GM18868 (cell line): ENCODE data around the gene SRSF9.

ENCODE experiments used
- ATAC-seq: cut with Tn5 transposase; IDR thresholded peaks from one replicate; pipeline ENCODE4 v1.9.1; 2021; ENCODE audit warnings: mild to moderate bottlenecking, moderate library complexity; ENCODE audit not compliant: unreplicated experiment

SRSF9 gene

GRCh38 chr12:120413901-120414695 lies 55.5 kb downstream of the SRSF9 start:
- ATAC-seq: no peak

- ATAC-seq: no peak
These were observed 57.1 kb downstream of the SRSF9 start for GRCh38 chr12:120412421-120412820.
